GM19455 (cell line): ENCODE measurements around the gene FADS6.

ENCODE experiments used
- ATAC-seq: cut with Tn5 transposase; IDR thresholded peaks from one replicate; pipeline ENCODE4 v1.9.1; 2021; ENCODE audit not compliant: unreplicated experiment

Gene FADS6

DNA sequence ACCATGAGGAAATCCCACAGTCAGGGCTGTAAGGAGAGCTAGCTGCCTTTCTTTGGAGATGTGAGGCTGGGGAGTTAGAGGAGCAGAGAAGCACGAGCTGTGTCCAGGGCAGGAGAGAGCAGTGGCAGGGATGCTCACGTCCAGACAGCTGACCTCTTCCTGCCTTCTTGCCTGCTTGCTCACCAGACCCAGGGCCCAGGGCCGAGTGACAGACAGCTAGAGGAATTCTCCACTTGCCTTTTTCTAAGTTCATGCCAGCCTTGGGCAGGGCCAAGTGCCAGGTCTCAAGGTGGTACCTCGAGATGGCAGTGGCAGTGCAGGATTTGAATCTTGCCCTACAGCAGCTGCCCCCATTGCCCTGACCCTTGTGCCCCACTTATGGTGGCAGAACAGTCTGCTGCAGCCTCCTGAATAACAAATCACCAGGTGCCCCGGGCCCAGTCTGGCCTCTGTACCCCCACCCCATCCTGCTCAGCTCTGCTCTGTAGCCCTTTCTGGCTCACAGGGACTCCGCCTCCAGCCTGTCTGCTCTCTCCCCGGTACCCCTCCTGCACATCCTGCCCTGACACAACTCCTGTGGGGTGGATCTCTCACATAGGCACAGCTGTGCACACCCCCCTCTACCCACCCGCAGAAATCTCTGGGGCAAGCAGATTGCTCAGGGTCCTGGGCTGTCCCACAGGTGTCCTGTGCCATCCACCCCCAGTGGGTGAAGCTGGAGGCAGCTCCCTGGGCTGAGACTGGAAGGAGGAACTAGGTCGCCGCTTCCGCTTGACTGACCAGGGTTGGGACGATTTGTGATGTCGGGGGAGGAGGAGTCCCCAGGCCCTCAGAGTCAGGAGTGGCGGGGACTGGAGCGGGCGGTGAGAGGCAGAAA, 59.7 kb downstream of the FADS6 start:
- ATAC-seq: no peak

DNA sequence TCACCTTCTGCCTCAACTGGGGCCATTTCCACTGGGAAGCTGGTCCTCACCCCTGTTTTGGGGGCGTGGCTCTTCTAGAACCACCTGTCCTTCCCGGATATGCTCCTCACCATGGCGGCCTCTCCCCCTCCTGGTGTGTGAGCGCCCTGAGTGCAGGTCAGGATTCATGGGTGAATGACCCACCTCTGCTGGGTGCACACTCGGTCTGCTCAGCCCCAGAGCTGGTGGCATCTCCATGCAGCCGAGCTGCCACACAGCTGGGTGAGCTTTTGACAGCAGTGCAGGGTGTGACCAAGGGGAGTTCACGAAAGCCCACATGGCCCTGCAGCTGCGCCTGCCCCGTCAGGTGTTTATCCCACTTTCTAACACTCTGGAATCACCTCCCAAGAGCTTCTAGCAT, 61.0 kb downstream of the FADS6 start:
- ATAC-seq: no peak

DNA sequence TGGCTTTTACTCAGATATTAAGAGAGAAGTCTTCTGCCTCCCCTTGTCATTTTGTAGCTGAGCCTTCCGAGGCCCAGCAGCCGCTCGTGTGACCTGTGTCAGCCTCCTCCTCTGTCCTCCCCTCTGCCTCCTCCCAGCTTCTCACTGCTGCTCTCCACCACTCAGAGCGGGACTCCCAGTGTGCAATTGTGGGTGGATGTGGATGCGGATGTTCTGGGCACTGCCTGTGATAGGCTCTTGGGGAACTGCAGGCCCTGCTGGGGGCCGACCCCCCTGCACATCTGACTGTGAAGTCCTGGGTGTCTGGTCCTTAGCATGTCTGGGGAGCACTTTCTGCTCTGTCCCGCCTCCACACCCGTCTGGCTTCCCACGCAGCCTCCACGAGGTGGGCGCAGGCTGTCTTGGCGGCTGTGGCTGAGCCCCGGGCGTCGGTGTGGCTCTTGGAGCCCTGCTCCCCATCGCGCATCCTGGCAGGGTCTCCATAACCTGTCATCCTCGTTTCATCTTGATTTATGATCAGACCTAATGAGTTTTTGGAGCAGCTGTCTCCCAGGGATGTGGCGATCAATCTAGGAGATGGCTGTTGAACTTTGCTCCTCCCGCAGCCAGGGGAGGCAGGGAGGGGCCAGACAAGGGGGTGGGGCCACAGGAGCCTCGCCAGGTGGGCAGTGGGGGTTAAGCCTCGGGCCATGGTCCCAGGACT, 61.8 kb downstream of the FADS6 start:
- ATAC-seq: no peak

DNA sequence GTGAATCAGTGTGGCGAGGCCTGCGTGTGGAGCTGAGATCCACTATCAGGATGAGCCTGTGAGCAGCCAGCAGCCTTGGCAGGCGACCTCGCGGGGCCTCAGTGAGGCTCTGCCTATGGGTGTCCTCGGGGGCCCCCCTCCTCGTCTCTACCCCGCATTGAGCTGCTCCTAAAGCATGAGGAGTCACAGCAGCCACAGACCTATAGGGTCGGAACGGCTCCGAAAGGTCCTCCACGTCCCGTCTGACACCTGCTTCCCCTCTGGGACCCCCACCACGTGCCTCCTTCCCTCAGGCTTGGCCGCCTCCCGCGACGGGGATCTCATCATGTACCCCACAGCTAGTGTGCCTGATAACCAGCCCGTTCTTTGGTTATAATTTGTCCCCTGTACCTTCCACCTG, 62.6 kb downstream of the FADS6 start:
- ATAC-seq: no peak

DNA sequence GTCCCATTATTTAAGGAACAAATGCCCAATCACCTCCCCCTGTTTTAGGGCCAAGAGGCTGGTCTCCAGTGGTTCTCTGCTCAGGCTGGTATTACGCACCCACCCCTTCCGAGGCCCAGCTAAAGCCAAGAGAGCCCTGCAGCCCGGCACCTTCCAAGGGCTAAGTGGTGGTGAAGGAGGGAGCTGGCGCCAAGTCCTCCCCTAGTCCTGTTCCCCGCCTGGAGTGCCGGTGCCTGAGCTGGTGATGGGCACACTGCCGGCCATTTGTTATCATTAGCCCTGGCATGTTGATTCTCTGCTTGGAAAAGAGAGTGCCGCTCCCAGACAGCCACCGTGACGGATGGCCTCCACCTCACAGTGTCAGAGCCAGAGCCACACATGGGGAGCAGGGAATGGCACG, 65.6 kb downstream of the FADS6 start:
- ATAC-seq: no peak
